HG03095 (cell line): ENCODE results near the gene PCNT.
"Not testable (repeated sequence)": the region's sequence is repeated elsewhere in the genome, so short reads cannot be mapped to it uniquely, and the experiment has no call there.

Experiments used
- ATAC-seq: cut with Tn5 transposase; IDR thresholded peaks from one replicate; pipeline ENCODE4 v1.9.1; 2021; ENCODE audit warnings: moderate library complexity; ENCODE audit not compliant: unreplicated experiment

PCNT gene

DNA sequence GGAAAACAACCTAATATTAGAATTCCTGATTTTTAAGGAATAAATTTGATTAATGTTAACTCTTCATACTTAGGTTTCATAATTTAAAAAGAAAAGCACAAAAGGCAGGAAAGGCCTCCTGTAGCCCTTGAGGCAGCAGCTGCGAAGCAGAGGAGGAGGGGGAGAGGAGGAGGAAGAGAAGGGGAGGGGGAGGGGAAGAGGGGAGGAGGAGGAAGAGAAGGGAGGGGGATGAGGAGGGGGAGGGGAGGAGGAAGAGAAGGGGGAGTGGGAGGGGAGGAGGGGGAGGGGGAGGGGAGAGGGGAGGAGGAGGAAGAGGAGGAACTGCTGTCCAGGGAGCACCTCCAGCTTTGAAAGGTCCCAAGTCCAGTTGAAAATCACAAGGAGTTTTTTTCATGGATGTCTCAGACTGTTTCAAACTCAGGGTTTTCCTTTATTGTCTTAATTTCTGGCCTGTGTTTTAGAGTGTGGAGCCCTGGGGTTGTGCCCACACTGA is 99.6 kb downstream of the PCNT start:
- no peak for ATAC-seq

DNA sequence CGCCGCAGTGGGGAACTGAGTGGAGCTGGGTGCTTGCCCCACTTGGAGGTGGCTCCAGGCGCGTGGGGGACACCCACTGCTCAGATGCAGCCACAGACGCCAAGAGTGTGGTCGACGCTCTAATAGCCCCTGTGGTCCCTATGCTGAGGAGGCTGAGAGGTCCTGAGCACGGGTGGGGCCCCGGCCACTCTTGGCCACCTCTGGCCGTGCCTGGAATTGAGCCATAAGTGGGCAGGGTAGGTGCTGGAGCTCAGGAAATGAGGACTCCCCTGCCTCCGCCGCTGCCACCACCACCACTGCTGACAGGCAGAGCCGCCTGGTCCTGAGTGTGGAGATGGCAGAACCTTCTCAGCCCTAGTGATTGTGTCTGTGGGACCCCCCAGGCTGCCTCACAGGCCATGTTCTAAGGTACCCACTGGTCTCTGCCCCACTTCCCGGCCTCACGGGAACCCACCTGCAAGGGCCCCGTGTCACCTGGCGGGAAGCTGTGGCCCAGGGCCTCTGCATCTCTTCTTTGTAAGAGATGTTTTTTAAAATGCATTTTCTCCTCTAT is 100.2 kb downstream of the PCNT start:
- ATAC-seq: no peak

DNA sequence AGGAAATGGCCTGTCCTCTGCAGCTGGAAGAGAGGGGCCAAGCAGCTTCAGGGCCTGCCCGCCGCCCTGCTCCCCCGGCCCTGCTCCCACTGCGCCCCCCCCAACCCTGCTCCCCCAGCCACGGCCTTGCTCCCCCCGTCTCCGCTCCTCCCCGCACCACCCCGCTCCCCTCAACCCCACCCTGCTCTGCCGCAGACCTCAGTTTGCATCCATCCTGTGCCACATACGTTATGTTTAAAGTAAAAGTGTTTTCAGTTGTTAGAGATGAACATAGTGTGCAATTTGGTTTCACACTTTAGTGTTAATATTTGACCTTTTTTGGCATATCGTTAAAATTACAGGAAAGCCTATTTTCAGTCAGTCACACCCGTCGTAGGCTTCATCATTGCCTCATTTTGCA is 100.7 kb downstream of the PCNT start:
- no peak for ATAC-seq

DNA sequence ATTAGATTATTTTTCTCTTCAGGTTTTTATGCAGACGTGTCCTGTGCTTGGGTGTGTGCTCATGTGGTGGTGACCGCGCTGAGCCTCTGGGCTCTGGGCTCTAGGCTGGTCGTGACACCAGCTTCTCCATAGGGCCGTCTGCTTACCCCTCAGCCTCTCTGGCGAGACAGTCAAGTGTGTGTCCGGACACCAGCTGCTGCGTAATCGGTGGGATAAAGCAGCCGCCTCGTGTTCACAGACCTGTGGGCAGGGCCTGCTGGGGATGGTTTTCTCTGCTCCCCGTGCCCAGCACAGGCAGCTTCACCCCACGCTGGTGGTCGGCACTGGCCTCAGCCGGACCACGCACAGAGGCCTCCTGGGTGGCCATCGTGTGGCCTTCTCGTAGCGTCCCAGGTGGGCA is 101.1 kb downstream of the PCNT start:
- no peak for ATAC-seq

DNA sequence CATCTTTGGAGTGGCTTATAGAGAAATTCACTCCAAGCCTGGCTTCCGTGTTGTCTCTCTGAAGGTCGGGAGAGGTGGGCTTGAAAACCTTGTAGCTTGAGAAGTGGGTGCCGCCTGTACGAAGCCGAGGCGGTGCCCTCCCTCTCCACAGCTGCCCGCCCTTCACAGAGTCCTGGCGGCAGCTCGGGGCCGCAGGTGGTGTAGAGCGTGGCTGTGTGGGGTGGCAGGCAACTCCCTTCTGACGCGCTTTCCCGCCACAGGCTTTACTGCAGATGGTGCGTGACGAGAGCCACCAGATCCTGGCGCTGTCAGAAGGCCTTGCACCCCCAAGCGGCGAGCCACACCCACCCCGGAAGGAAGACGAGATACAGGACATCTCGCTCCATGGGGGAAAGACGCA is 101.6 kb downstream of the PCNT start:
- ATAC-seq: no peak

DNA sequence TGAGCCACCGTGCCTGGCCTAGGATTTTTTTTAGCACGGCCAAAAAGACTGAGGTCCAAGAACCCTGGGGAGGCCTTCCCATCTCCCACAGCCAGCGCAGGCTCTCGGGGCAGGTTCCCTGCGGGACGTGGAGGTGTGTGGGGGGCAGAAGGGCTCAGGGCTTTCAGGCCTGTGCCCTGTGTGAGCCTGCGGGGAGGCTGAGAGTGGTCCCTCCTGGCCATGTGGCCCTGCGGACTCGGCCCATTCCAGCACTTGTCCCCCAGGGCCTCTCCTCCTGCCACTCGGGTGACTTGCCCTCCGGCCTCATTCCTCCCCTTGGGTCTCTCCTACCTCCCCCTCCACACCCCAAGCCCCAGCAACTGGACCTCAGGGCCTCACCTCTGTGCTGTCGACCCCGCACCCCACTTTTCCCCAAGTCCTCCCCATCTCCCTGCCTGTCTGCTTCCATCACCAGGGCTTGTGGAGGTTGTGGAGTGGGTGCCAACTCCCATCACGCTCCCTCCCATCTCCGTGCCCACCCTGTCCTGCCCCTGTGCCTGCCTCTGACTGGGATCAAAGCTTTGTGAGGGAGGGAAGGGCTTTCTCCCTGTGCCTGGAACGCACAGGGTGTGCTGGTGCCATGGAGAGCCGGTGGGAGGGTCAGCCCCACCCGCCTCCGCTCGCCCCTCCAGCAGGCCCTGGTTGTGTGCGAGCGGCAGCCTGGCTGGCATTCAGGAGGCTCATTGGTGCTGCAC is 102.5 kb downstream of the PCNT start:
- no peak for ATAC-seq

DNA sequence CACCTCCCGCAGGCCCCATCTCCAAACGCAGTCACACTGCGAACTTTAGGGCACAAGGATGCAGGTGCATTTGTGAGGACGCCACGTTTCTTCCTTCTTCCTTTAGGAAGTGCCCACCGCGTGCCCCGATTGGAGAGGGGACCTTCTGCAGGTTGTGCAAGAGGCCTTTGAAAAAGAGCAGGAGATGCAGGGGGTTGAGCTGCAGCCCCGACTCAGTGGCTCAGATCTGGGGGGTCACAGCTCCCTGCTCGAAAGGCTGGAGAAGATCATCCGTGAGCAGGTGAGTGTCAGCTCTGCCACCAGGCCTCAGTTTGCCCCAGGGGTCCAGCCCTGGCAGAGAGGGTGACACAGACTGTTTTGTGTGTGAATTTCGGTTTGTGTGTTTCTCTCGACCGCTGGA is 103.6 kb downstream of the PCNT start:
- no peak for ATAC-seq

DNA sequence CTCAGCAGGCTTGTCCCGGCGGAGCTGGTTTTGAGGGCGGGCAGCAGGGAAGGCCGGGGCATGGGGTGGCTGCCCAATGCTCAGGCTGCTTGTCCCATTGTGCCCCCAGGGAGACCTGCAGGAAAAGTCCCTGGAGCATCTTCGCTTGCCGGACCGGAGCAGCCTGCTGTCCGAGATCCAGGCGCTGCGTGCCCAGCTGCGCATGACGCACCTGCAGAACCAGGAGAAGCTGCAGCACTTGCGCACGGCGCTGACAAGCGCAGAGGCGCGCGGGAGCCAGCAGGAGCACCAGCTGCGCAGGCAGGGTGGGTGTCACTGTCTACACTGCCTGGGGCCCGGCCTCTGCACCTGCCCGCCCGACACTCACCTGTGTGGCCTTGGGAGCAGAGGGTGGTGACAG is 104.3 kb downstream of the PCNT start:
- no peak for ATAC-seq

DNA sequence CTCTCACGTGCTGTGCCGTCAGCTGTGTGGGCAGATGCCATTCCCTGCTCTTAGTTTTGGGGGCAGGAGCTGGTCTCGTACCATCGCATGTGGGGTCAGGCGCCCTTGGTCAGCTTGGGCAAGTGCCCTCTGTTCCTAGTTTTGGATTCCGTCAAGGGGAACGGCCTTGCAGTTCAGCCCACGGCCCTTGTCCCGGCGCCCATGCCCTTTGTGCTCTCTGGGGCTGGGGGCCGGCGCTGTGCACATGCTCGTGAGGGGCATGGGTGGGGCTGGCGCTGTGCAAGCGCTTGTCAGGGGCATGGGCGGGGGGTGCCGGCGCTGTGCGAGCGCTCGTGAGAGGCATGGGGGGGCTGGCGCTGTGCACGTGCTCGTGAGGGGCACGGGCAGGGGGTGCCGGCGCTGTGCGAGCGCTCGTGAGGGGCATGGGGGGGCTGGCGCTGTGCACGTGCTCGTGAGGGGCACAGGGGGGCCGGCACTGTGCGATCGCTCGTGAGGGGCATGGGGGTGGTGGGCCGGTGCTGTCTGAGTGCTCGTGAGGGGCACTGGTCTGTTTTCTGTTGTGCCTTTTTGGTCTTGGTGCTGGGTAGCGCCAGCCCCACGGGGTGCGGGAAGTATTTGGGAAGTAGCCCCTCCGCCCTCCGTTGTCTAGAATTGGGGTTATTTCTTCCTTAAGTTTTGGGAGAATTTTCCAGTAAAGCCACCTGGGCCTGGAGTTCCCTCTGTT is 105.2 kb downstream of the PCNT start:
- no peak for ATAC-seq

DNA sequence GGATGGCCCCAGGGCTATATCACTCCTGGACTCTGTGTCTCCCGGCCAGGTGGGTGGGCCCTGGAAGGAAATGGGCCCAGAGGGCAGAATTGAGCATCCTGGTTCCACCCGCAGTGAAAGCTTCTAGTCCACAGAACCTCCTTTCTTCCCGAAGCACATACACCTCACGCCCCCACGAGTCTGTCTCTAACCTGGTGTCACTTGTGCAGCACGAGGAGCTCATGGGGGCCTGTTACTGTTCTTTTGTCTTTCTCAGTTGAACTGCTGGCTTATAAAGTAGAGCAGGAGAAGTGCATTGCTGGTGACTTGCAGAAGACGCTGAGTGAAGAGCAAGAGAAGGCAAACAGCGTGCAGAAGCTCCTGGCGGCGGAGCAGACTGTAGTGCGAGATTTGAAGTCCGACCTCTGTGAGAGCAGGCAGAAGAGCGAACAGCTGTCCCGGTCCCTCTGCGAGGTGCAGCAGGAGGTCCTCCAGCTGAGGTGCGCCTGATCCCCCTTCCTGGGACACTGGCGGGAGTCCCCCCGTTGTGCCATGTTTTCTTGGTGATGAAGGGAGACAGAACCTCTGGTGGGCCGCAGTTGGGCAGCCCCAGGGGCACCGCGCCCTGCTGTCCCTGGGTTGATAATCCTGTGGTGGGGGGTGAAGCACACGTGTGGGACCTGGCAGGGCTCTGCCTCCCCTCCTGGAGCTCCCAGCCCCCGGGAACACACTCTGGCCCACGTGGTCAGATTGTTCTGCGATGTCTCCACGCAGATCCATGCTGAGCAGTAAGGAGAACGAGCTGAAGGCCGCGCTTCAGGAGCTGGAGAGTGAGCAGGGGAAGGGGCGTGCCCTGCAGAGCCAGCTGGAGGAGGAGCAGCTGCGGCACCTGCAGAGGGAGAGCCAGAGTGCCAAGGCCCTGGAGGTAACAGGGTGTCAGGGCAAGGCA is 106.1 kb downstream of the PCNT start:
- no peak for ATAC-seq

DNA sequence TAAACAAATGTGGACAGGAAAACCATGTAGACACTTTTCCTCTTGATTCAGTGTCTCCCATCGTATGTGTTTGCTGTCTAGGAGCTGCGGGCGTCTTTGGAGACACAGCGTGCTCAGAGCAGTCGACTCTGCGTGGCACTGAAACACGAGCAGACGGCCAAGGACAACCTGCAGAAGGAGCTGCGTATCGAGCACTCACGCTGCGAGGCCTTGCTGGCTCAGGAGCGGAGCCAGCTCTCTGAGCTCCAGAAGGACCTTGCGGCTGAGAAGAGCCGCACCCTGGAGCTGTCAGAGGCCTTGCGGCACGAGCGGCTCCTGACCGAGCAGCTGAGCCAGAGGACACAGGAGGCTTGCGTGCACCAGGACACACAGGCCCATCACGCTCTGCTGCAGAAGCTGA is 107.5 kb downstream of the PCNT start:
- ATAC-seq: no peak

DNA sequence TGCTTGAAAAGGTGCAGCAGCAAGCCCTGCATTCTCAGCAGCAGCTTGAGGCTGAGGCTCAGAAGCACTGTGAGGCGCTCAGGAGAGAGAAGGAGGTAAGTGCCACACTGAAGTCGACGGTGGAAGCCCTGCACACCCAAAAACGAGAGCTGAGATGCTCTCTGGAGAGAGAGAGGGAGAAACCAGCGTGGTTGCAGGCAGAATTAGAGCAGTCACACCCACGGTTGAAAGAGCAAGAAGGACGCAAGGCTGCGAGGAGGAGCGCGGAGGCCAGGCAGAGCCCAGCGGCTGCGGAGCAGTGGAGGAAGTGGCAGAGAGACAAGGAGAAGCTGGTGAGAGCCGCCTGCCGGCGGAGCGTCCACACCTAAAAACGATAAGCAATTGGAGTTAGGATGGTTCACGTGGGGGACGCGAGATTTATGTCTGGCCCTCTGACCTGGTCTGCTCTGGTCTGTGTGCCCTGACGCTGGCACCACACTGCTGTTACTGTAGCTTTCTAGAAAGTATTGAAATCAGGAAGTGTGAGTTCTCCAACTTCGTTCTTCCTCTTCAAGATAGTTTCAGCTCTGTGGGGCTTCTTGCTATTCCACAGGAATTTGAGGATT is 108.0 kb downstream of the PCNT start:
- no peak for ATAC-seq

DNA sequence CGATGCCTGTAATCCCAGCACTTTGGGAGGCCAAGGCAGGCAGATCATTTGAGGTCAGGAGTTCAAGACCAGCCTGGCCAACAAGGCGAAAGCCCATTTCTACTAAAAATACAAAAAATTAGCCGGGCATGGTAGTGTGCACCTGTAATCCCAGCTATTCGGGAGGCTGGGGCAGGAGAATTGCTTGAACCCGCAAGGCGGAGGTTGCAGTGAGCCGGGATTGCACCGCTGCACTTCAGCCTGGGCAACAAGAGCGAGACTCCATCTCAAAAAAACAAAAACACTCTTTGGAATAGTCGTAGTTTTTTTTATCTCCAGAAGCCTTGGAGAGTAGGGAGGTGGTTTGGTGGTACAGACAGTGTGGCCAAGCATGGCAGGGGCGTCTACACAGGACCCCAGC is 109.2 kb downstream of the PCNT start:
- not testable (repeated sequence) for ATAC-seq

DNA sequence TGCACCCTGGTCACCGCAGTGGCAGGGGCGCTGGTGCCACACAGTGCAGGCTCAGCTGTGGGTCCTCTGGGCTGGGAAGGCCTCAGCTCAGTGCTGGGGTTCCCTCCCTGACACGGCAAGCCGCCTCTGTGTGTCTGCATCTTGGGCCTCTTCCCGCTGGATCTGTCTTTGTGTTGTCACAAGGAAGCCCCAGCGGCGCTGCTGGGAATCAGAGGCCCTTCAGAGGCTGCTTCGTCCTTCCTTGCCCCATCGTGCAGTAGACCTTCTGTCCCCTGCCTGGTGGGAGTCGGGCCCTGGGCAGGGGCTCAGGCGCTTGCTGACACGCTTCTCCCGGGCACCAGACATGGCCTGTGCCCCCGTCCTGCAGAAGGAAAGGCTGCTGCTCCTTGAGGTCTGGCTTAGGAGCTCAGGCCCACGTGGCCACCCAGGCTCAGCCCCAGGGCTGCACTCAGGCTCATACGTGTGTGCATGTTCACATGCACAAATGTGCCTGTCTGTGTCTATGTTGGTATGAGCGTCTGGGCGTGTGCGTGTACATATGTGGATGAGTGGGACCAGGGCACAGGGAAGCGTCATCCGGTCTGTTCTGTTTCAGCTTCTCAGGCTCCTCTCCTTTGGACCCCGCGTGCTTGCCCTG is 110.5 kb downstream of the PCNT start:
- no peak for ATAC-seq

DNA sequence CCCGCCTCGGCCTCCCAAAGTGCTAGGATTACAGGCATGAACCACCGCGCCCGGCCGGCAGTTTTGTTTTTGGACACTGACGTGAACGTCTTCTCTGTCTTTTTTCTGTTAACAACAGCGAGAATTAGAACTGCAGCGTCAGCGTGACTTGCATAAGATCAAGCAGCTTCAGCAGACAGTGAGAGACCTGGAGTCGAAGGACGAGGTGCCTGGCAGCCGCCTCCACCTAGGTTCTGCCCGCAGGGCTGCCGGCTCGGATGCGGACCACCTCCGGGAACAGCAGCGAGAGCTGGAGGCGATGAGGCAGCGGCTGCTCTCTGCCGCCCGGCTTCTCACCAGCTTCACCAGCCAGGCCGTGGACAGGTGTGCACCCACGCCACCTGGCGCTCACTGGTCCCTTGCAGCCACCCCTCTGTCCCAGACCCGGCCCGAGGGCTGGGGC is 111.9 kb downstream of the PCNT start:
- ATAC-seq: no peak

DNA sequence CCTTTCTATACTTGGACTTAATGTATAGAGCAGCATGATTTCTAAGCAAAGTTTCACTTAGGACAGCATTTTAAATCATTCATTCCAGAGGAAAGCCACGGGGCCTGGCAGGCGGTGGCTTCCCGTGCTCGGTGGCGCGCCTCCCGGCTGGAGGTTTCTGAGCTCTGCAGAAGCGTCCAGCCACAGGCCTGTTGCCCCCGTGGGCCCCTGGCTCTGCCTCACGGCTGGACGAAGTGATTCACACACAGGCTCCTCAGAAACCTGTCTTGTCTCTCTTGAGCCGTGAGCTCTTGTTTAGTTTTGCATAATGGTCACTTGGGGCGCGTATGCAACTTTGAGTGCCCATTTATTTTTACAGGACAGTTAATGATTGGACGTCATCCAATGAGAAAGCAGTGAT is 112.7 kb downstream of the PCNT start:
- no peak for ATAC-seq

DNA sequence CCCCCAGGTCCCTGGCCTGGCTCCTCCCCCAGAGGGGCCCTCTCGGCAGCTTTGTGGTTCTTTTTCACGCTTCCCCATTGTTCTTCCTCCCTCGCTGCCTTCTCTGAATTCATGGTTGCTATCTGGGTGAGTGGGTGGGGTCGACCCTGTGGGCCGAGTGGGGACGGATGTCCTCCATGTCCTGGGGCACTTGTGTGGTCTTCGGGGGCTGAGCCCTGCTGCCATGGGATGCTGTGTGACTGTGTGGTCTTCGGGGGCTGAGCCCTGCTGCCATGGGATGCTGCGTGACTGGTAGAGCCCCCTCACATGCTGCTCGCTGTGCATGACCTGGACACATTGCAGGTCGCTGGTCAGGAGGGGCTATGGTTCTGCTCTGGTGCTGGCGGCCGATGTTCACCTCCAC is 113.1 kb downstream of the PCNT start:
- ATAC-seq: no peak

DNA sequence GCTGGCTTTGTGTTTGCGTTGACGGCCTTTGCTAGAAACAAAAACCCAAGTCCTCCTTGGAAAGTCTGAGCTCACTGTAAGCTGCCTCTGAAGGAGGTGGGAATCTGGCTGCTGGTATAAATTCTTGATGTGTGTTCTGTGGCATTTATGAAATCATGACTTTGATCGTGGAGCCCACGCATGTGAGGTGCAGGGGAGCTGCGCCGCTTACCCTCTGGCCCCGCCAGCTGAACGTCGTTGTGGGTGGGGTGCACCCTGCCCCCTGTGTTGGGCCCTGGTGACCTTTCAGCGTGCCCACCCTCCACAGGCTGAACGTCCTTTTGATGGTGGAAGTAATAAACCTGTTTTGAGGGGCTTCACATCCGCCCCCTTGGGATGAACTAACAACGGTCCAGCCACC is 113.6 kb downstream of the PCNT start:
- ATAC-seq: no peak

DNA sequence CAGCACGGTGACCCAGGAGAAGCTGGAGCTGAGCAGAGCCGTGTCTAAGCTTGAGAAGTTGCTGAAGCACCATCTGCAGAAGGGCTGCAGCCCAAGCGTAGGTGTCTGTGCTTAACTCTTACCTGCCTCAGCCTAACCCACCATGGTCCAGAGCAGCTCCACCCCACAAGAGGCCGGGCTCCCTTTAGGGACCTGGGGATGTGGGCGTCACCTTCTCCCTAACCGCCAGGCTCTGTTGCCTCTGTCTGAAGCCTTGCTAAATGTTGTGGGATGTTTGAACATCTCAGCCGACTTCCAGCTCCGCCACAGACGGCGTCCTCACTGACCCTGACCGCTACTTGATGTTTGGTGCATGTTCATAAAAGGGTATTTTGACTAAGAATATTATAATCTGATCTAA is 114.3 kb downstream of the PCNT start:
- ATAC-seq: no peak

DNA sequence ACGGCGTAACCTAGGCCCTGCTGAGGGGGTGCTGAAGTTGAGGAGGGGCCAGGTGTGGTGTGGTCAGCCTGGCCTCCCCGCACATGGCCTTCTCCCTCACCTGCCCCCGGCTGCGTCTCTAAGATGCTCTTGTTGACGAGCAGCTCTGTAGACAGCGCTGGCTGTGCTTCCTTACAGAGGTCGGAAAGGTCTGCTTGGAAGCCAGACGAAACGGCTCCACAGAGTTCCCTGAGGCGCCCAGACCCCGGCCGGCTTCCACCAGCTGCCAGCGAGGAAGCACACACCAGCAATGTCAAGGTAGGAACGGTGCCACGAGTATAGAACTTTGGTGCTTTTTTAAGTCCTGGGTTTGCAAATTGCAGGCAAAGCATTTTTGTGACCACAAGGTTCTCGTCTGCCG is 116.0 kb downstream of the PCNT start:
- no peak for ATAC-seq
